Measurements from ENCODE around the gene CPLANE2.

CPLANE2 gene

DNA sequence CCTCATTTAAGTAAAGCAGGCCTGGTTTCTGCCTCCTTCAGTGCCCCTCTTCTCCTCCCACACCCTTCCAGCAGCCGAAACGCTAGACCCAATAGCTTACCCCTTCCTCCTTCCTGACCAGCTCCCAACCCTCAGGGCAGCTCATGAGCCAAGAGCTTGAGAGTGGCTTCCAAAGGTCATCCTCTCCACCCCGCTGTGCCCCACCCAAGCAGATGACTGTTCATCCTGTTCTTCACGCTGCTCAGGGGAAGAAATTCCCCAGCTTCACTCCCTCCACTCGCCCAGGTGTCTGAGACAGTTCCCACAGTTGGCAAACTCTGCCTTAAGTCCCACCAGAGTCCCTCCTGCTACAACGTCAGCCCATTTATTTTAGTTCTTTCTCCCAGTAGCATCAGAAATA lies 48.0 kb downstream of the CPLANE2 start:
- TF ChIP-seq, protein P1, sequence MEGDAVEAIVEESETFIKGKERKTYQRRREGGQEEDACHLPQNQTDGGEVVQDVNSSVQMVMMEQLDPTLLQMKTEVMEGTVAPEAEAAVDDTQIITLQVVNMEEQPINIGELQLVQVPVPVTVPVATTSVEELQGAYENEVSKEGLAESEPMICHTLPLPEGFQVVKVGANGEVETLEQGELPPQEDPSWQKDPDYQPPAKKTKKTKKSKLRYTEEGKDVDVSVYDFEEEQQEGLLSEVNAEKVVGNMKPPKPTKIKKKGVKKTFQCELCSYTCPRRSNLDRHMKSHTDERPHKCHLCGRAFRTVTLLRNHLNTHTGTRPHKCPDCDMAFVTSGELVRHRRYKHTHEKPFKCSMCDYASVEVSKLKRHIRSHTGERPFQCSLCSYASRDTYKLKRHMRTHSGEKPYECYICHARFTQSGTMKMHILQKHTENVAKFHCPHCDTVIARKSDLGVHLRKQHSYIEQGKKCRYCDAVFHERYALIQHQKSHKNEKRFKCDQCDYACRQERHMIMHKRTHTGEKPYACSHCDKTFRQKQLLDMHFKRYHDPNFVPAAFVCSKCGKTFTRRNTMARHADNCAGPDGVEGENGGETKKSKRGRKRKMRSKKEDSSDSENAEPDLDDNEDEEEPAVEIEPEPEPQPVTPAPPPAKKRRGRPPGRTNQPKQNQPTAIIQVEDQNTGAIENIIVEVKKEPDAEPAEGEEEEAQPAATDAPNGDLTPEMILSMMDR (IDR thresholded peaks at IDR 0.05; ENCODE audit: low read depth, low read length, missing control alignments) = no peak
- in situ Hi-C loops (cut with HindIII; ENCODE audit: low sequenced_read_pairs) = no loop called here
- no peak overlapping the region for H3K4me3 ChIP-seq (ENCODE audit: low read depth, low read length)
- DNase-seq (ENCODE audit: low read depth) = no peak

DNA sequence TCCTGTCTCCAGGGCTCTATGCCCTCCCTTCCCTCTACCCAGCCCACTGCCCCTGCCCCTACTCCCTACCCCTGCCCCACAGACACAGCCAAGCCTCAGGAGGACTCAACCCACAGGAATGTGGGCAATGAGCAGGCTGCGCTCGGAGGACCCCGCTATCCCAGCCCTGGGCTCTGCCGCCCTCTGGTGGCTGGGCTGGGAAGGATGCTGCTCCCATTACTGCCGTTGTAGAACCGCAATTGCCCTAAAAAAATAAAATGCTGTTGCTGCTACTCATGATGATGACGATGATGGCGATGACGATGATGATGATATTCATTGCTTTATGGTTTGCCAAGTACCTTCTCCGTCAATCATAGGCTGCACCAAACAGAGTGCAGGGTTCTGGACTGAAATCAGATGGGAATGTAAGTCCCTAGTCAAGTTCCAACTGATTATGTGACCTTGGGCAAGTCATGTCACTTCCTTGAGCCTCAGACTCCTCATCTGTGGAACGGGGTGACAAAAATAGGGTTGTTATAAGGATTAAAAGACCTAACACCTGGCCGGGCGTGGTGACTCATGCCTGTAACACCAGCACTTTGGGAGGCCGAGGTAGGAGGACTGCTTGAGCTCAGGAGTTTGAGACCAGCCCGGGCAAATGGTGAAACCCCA lies 49.1 kb downstream of the CPLANE2 start:
- TF ChIP-seq, protein P1 (IDR thresholded peaks at IDR 0.05; ENCODE audit: low read depth, low read length, missing control alignments) = peak; percentile 96
- no peak overlapping the region for H3K4me3 ChIP-seq (ENCODE audit: low read depth, low read length)
- peak; percentile 59 for DNase-seq (ENCODE audit: low read depth)
- in situ Hi-C loops (cut with HindIII; ENCODE audit: low sequenced_read_pairs) = no loop called here

DNA sequence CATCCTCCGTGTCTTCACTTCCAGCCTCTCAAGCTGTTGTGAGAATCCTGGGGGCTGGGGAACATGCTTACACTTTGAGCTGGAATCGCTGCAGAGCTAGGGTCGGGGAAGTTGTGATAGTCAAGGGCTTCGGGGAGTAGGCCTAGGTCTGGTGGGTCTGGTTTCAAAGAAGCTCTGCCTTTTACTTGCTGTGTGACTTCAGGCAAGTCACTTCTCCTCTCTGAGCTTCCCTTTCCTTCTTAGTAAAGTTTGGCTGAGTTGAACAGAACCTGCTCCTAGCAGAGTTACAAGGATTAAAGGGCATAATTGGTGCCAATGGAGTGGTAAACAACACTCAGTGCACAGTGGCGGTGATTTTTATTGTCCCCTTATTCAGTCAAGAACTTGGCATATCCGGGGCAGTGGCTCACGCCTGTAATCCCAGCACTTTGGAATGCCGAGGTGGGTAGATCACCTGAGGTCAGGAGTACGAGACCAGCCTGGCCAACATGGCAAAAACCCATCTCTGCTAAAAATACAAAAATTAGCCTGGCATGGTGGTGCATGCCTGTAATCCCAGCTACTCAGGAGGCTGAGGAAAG lies 50.2 kb downstream of the CPLANE2 start:
- no peak for DNase-seq (ENCODE audit: low read depth)
- TF ChIP-seq, protein P1 (IDR thresholded peaks at IDR 0.05; ENCODE audit: low read depth, low read length, missing control alignments) = no peak
- in situ Hi-C loops (cut with HindIII; ENCODE audit: low sequenced_read_pairs) = no loop called here

DNA sequence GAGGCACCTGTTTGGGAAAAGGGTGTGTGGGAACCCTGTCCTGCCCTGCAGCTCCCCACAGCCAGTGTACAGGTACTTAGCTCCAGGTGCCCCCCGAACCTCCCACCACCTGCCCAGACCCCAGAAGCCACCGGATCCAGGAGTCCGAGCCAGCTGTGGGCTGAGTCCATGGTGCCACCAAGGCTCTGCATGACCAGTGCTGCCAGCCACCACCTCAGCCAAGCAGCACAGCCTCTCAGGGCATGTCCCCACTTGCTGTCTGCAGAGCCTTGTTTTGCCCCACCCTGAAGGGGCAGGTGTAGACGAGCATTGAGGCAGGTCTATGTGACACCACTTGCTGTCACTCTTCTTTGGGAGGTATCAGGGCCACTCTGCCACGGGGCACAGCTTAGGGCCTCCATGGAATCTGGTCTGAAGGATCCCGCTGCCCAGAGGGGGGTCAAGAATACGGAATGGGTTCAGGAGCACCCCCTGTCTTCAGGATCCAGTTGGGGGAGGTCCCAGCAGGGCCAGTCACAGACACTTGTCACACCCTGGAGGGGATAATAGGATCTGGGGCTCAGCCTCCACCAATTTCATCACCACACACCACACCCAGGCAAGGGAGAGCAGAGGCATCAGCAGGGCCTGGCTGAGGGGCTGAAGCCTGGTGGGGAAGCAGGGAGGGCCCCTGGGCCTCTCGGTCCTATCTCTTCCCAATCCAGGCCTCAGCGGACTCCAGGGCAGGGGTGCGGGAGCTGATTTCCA lies 52.3 kb downstream of the CPLANE2 start:
- no peak overlapping the region for H3K4me3 ChIP-seq (ENCODE audit: low read depth, low read length)
- in situ Hi-C loops (cut with HindIII; ENCODE audit: low sequenced_read_pairs) = no loop called here
- TF ChIP-seq, protein P1 (IDR thresholded peaks at IDR 0.05; ENCODE audit: low read depth, low read length, missing control alignments) = no peak
- no peak for DNase-seq (ENCODE audit: low read depth)

More for the DNA sequence above, 50.2 kb downstream of the CPLANE2 start:
- no peak overlapping the region for H3K4me3 ChIP-seq (ENCODE audit: low read depth, low read length)

DNA sequence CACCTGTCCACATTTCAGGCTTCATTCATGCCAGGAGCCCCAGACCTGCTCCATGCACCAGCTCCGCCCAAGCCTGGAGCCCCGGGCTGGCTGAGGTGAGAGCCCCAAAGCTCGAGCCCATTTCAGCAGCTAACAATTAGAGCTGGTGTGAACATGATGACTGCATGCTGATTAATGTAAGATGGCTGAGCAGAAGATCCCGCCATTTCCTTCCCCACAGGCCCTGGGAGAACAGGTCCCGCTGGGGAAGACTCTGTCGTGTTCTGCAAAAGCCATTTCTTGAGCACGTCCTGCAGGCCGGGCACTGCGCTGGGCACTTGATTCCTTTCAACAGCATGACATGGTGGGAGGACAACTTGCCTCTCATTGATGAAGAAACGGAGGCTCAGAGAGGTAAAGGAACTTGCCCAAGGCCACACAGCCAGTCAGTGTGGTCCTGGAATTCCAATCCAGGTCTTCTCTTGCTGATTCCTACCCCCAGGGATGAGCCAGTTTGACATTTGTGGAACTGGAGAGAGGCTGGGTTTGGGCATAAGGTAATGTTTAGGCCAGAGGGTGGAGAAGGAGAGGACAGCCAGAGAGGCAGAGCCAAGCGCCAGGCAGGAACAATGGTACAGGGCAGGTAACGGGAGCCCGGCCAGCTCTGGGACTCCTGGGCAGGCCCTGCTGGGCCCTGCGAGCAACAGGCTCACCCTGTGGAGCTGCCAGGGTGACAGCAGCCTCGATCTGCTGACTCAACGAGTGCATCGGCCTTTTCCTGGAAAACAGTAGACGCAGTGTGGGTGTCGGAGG lies 53.0 kb downstream of the CPLANE2 start:
- TF ChIP-seq, protein P1 (IDR thresholded peaks at IDR 0.05; ENCODE audit: low read depth, low read length, missing control alignments) = no peak
- DNase-seq (ENCODE audit: low read depth) = no peak
- in situ Hi-C loops (cut with HindIII; ENCODE audit: low sequenced_read_pairs) = no loop called here
- H3K4me3 ChIP-seq (ENCODE audit: low read depth, low read length) = no peak overlapping the region

DNA sequence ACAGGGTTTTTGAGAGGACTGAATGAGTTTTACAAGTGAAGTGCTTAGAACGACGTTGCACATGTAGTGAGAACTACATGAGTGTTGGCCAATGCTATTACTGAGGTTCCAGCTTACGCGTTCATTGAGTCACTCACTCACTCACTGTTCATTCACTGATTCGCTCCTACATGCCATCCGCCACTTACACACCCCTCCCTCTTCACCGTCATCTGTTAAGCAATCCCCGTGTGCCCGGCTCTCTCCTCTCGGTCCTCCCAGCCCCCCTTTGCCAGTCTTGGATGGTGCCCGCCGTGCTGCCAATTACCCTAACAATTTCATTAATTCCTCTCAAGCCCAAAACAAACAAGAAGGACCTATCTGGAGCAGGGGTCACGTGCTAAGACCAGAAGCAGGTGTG lies 53.8 kb downstream of the CPLANE2 start:
- H3K4me3 ChIP-seq (ENCODE audit: low read depth, low read length) = no peak overlapping the region
- in situ Hi-C loops (cut with HindIII; ENCODE audit: low sequenced_read_pairs) = no loop called here
- DNase-seq (ENCODE audit: low read depth) = peak; percentile 37
- TF ChIP-seq, protein P1 (IDR thresholded peaks at IDR 0.05; ENCODE audit: low read depth, low read length, missing control alignments) = no peak
